ENCODE results near the gene PPP1R3A.

The PPP1R3A gene, protein sequence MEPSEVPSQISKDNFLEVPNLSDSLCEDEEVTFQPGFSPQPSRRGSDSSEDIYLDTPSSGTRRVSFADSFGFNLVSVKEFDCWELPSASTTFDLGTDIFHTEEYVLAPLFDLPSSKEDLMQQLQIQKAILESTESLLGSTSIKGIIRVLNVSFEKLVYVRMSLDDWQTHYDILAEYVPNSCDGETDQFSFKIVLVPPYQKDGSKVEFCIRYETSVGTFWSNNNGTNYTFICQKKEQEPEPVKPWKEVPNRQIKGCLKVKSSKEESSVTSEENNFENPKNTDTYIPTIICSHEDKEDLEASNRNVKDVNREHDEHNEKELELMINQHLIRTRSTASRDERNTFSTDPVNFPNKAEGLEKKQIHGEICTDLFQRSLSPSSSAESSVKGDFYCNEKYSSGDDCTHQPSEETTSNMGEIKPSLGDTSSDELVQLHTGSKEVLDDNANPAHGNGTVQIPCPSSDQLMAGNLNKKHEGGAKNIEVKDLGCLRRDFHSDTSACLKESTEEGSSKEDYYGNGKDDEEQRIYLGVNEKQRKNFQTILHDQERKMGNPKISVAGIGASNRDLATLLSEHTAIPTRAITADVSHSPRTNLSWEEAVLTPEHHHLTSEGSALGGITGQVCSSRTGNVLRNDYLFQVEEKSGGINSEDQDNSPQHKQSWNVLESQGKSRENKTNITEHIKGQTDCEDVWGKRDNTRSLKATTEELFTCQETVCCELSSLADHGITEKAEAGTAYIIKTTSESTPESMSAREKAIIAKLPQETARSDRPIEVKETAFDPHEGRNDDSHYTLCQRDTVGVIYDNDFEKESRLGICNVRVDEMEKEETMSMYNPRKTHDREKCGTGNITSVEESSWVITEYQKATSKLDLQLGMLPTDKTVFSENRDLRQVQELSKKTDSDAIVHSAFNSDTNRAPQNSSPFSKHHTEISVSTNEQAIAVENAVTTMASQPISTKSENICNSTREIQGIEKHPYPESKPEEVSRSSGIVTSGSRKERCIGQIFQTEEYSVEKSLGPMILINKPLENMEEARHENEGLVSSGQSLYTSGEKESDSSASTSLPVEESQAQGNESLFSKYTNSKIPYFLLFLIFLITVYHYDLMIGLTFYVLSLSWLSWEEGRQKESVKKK

DNA sequence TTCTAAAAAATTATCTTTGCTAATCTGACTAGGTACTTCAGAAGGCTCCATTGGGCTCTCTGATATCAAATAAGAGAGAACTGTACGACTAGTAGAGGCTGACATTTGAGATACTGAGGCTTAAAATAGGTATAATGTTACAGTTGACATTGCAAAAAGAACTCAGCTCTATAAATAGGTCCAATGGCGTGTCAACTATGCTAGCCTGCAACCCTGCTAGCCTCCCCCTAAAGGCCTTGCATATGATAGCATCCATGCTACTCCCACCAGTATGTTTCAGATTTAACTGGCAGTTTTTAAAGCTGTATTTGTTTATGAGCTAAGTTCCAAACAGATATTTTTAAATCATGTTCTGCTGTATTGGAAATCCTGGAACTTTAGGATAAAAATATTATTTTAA is at the start of gene PPP1R3A:
PPP1R3A (minus strand) TSS at position 64 of the 400 bp plus-strand sequence; CDS start at position 51, 13 bp downstream.
- in situ Hi-C loops (cut with HindIII; ENCODE audit: low sequenced_read_pairs) = no loop called here
- TF ChIP-seq, protein P1, sequence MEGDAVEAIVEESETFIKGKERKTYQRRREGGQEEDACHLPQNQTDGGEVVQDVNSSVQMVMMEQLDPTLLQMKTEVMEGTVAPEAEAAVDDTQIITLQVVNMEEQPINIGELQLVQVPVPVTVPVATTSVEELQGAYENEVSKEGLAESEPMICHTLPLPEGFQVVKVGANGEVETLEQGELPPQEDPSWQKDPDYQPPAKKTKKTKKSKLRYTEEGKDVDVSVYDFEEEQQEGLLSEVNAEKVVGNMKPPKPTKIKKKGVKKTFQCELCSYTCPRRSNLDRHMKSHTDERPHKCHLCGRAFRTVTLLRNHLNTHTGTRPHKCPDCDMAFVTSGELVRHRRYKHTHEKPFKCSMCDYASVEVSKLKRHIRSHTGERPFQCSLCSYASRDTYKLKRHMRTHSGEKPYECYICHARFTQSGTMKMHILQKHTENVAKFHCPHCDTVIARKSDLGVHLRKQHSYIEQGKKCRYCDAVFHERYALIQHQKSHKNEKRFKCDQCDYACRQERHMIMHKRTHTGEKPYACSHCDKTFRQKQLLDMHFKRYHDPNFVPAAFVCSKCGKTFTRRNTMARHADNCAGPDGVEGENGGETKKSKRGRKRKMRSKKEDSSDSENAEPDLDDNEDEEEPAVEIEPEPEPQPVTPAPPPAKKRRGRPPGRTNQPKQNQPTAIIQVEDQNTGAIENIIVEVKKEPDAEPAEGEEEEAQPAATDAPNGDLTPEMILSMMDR (IDR thresholded peaks at IDR 0.05; ENCODE audit: low read depth, low read length, missing control alignments) = no peak
- H3K4me3 ChIP-seq (ENCODE audit: low read depth, low read length) = no peak within 1 kb of the TSS
- DNase-seq (ENCODE audit: low read depth) = no peak

DNA sequence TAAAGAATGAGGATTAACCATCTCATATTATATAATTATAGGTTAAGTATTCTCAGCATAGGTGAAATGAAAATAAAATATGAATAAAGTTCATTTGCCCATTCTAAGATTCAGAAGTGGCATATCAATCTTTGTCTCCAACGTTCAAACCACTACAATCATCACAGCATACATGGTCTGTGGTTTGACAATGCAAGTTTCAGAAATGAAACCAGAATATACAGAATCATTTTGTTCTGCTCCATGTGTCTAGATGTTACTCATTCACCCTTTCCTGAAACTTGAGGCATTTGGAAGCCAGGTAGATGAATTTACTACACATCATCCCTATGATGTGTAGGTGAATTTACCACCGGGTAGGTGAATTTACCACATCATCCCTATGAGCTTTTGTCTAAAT is 44.5 kb upstream of the PPP1R3A start:
- TF ChIP-seq, protein P1 (IDR thresholded peaks at IDR 0.05; ENCODE audit: low read depth, low read length, missing control alignments) = no peak
- in situ Hi-C loops (cut with HindIII; ENCODE audit: low sequenced_read_pairs) = no loop called here
- H3K4me3 ChIP-seq (ENCODE audit: low read depth, low read length) = no peak overlapping the region
- no peak for DNase-seq (ENCODE audit: low read depth)

DNA sequence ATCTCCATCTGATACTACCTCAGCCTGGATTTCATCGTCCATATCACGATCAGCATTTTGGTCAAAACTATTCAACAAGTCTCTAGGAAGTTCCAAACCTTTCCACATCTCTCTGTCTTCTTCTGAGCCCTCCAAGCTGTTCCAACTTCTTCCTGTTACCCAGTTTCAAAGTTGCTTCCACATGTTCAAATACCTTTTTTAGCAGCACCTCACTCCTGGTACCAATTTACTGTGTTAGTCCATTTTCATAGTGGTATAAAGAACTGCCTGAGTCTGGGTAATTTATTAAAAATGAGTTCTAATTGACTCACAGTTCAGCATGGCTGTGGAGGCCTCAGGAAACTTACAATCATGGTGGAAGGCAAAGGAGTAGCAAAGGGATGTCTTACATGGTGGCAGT is 41.1 kb upstream of the PPP1R3A start:
- H3K4me3 ChIP-seq (ENCODE audit: low read depth, low read length) = no peak overlapping the region
- no peak for DNase-seq (ENCODE audit: low read depth)
- TF ChIP-seq, protein P1 (IDR thresholded peaks at IDR 0.05; ENCODE audit: low read depth, low read length, missing control alignments) = no peak
- in situ Hi-C loops (cut with HindIII; ENCODE audit: low sequenced_read_pairs) = no loop called here

DNA sequence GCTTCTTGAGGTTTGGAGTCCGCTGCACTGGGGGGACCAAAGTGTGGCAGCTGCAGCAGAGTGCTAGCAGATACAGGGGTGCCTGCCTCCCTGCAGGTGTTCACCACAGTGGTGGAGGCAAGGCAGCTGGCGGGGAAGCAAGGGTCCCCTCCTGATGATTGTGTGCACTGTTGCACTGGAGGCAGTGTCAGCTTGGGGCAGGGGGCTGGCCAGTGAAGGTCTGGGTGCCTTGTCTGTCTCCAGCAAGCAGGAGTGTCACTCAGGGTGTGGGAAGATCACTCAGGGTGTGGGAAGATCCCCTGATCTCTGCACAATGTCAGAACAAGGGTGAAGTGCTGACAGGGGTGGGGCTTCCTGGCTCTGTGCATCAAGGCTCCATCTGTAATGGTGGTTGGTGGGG is 36.3 kb upstream of the PPP1R3A start:
- in situ Hi-C loops (cut with HindIII; ENCODE audit: low sequenced_read_pairs) = no loop called here
- H3K4me3 ChIP-seq (ENCODE audit: low read depth, low read length) = no peak overlapping the region

DNA sequence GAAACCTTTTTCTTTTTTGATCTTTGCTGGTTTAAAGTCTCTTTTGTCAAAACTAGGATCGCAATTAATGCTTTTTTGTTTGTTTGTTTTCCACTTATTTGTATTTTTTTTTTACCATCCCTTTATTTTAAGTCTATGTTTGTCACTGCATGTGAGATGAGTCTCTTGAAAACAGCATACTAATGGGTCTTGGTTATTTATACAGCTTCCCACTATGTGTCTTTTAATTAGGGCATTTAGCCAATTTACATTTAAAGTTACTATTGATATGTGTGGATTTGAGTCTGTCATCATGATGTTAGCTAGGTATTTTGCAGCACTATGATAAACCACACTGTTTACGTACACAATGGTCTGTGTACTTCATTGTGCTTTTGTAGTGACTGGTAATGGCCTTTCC is 34.7 kb upstream of the PPP1R3A start:
- in situ Hi-C loops (cut with HindIII; ENCODE audit: low sequenced_read_pairs) = no loop called here
- TF ChIP-seq, protein P1 (IDR thresholded peaks at IDR 0.05; ENCODE audit: low read depth, low read length, missing control alignments) = no peak
- no peak overlapping the region for H3K4me3 ChIP-seq (ENCODE audit: low read depth, low read length)
- DNase-seq (ENCODE audit: low read depth) = no peak

More for the DNA sequence above, 36.3 kb upstream of the PPP1R3A start:
- no peak for DNase-seq (ENCODE audit: low read depth)
- TF ChIP-seq, protein P1 (IDR thresholded peaks at IDR 0.05; ENCODE audit: low read depth, low read length, missing control alignments) = no peak
